ENCODE results near the gene PDSS2.

PDSS2 gene

DNA sequence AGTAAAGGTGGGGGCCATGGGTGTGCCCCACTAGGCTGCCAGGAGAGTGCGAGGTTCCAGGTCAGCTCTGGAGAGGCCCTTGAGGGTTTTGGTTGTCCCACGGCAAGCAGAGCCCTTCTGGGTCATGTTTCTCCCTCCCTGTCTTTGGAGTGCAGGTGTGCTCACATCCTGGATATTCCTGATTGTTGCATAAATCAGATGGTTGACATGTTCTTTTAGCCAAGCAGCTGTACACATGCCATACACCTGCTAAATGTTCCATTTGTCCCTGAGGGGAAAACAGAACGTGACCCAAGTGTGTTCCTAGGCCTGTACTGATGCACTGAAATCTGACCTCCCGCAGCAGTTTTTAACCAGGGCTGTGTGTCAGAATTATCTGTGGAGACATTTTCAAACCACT lies 266.5 kb downstream of the PDSS2 start:
- no peak overlapping the region for H3K4me3 ChIP-seq (replicated peaks in 1 of 2; ENCODE audit: low read depth in 2 of 2, low read length in 2 of 2)
- TF ChIP-seq, protein P1, sequence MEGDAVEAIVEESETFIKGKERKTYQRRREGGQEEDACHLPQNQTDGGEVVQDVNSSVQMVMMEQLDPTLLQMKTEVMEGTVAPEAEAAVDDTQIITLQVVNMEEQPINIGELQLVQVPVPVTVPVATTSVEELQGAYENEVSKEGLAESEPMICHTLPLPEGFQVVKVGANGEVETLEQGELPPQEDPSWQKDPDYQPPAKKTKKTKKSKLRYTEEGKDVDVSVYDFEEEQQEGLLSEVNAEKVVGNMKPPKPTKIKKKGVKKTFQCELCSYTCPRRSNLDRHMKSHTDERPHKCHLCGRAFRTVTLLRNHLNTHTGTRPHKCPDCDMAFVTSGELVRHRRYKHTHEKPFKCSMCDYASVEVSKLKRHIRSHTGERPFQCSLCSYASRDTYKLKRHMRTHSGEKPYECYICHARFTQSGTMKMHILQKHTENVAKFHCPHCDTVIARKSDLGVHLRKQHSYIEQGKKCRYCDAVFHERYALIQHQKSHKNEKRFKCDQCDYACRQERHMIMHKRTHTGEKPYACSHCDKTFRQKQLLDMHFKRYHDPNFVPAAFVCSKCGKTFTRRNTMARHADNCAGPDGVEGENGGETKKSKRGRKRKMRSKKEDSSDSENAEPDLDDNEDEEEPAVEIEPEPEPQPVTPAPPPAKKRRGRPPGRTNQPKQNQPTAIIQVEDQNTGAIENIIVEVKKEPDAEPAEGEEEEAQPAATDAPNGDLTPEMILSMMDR (IDR thresholded peaks at IDR 0.05; ENCODE audit: low read depth, low read length), result no peak
- DNase-seq (ENCODE audit: low read depth in 2 of 2), result no peak

DNA sequence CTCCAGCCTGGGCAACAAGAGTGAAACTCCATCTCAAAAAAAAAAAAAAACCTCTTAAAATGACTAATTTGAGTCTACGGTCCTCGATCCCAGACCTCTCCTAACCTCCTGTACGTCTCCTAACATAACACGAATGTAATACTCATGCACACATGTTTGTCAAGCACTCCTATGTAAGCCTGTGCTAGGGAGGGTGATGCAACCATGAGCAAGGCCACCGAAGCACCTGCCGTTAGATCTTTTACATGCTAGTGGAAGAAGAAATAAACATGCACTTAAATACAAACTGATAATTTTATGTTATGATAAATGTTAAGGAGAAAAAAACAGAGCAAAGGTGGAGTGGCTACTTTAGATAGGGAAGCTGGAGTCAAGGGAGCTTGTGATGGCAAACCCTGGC lies 271.7 kb downstream of the PDSS2 start:
- DNase-seq (ENCODE audit: low read depth in 2 of 2), result no peak
- TF ChIP-seq, protein P1 (IDR thresholded peaks at IDR 0.05; ENCODE audit: low read depth, low read length), result no peak
- H3K4me3 ChIP-seq (replicated peaks in 1 of 2; ENCODE audit: low read depth in 2 of 2, low read length in 2 of 2), result no peak overlapping the region

DNA sequence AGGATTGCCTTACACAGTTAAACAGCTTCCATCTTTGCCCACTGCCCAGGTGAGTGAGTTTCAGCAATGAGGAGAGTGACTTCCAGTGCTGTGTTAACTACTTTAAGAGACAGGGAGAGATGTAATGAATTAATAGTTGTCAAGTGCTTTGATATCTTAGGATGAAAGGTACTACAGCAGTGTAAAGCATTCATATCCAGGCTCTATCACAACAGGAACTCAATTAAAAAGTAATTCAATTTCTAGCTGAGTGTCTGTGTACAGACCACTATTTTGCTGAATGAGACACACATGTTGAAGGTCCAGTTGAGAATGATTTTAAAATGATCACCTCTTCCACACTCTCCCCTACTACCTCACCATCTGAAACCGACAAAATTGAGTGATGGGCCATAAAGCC lies 273.3 kb downstream of the PDSS2 start:
- TF ChIP-seq, protein P1 (IDR thresholded peaks at IDR 0.05; ENCODE audit: low read depth, low read length), result no peak
- no peak overlapping the region for H3K4me3 ChIP-seq (replicated peaks in 1 of 2; ENCODE audit: low read depth in 2 of 2, low read length in 2 of 2)

DNA sequence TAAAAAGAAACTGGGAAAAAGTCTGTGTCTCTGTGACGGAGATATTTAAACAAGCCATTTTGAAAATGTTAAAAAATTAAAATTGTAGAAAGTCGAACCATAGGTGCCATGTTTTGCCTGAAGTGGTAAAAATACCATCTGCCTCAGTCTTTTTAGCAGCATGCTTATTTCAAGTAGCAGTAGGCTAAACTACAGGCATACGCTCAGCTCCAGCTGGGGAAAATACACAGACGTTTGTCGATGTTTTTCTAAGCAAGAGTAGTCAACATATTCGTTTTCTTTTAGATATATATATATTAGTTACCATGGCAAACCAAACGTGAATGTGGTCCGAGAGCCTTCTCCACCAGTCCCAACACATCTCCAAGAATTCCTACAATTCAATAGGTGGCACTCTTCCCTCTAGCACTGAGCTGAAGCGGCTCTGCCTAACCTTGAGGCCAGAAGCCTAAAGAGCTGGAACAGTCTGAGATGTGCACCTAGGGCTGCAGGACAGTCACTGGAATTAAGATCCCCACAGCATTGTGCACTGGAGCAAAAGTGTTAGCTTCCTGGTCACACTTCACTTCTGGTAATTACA lies 273.9 kb downstream of the PDSS2 start:
- H3K4me3 ChIP-seq (replicated peaks in 1 of 2; ENCODE audit: low read depth in 2 of 2, low read length in 2 of 2), result no peak overlapping the region
- TF ChIP-seq, protein P1 (IDR thresholded peaks at IDR 0.05; ENCODE audit: low read depth, low read length), result no peak
- peak; percentile 32 to 60 for DNase-seq (ENCODE audit: low read depth in 2 of 2)

More for the DNA sequence above, 273.3 kb downstream of the PDSS2 start:
- DNase-seq (ENCODE audit: low read depth in 2 of 2), result no peak

DNA sequence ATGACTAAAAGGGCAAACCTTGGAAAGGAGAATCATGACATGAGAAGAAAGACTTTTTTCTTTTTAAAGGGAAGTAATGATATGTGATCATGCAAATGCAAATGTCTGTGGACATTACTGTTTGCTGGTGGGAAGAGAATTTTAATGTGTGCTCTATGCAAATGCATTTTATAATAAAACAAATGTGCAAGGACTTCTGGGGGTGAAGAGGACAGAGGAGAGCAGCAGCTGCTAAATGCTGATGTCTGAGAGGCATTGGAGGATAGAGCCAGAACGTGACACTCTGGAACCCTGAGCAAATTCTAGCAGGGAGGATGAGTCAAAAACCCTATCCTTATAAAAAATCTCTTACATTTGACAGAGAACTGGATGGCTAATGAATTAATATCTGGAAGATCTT lies 274.9 kb downstream of the PDSS2 start:
- no peak for DNase-seq (ENCODE audit: low read depth in 2 of 2)
- no peak overlapping the region for H3K4me3 ChIP-seq (replicated peaks in 1 of 2; ENCODE audit: low read depth in 2 of 2, low read length in 2 of 2)
- TF ChIP-seq, protein P1 (IDR thresholded peaks at IDR 0.05; ENCODE audit: low read depth, low read length), result no peak

DNA sequence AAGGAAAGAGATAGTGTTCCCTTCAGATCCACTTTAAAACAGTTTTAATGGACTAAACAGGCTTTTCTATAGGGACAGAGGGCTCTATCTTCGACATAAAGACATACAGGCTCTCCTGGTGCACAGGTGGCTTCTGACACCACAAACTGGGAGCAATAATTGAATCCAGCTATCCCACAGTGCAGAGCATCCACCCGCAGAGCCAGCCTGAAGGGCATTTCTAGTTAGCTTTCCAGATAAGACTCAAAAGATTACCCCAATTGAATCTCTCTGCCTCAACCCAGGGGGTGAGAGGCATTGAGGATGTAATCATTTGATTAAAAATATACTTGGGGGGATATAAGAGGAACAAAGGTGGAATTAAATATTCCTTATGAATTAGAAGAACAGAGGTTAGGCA lies 279.3 kb downstream of the PDSS2 start:
- TF ChIP-seq, protein P1 (IDR thresholded peaks at IDR 0.05; ENCODE audit: low read depth, low read length), result no peak
- H3K4me3 ChIP-seq (replicated peaks in 1 of 2; ENCODE audit: low read depth in 2 of 2, low read length in 2 of 2), result no peak overlapping the region
- no peak for DNase-seq (ENCODE audit: low read depth in 2 of 2)

DNA sequence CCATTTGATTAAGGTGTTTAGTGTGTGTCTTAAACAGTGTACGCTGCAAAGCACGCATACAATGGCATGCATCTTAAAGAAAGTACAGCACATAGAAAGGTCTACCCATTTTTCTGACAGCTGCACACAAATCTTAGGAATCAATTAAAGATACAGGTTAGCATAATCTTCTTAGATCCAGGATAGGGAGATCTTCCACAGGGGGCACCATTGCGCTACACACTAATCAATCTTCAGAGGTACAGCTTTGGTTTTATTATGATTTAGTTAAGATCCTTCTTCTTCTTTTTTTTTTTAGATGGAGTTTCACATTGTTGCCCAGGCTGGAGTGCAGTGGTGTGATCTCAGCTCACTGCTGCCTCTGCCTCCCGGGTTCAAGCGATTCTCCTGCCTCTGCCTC lies 280.4 kb downstream of the PDSS2 start:
- TF ChIP-seq, protein P1 (IDR thresholded peaks at IDR 0.05; ENCODE audit: low read depth, low read length), result peak; percentile 33
- H3K4me3 ChIP-seq (replicated peaks in 1 of 2; ENCODE audit: low read depth in 2 of 2, low read length in 2 of 2), result no peak overlapping the region
- DNase-seq (ENCODE audit: low read depth in 2 of 2), result peak; percentile 38 to 45
